Dermis blood vessel endothelial cell (primary cell): ENCODE results near the gene LRRC61. TPM values are rescaled to one million over a fixed set of nuclear protein-coding genes. Genes with fewer than 3 reads are reported as not detected.
A peak's percentile ranks its signal among the peaks of the same experiment; 100 is the strongest.

Experiments used
- DNase-seq: peaks from one replicate; pipeline ENCODE4 v3.0.0; 2010
- total RNA-seq: library from RNA; depleted of rRNA; stranded (reverse); fragments of >200 nt; gene quantifications from 2 replicates; pipeline ENCODE4 v1.2.3, GENCODE V29; 2014

LRRC61 gene
- total RNA-seq, 1 donor from 2014 or later: 5.4 TPM

- DNase-seq: no peak
These were observed 9.9 kb downstream of the LRRC61 start for GRCh38 chr7:150332852-150333635.

- no peak for DNase-seq
These were observed 10.5 kb downstream of the LRRC61 start for GRCh38 chr7:150333659-150334058.

- DNase-seq: no peak
These were observed 11.0 kb downstream of the LRRC61 start for GRCh38 chr7:150334108-150334507.

- no peak for DNase-seq
These were observed 12.1 kb downstream of the LRRC61 start for GRCh38 chr7:150335108-150335773.

- no peak for DNase-seq
These were observed 12.6 kb downstream of the LRRC61 start for GRCh38 chr7:150335774-150336112.

GRCh38 chr7:150336746-150337145 lies 13.6 kb downstream of the LRRC61 start:
- DNase-seq: no peak

- DNase-seq: no peak
These were observed 14.0 kb downstream of the LRRC61 start for GRCh38 chr7:150337179-150337578.

GRCh38 chr7:150337659-150338081 lies 14.5 kb downstream of the LRRC61 start:
- DNase-seq: no peak

- no peak for DNase-seq
These were observed 15.1 kb downstream of the LRRC61 start for GRCh38 chr7:150338166-150338829.

- DNase-seq: no peak
These were observed 16.3 kb downstream of the LRRC61 start for GRCh38 chr7:150339409-150339809.

- DNase-seq: no peak
These were observed 17.0 kb downstream of the LRRC61 start for GRCh38 chr7:150340024-150340749.

- DNase-seq: no peak
These were observed 17.7 kb downstream of the LRRC61 start for GRCh38 chr7:150340875-150341262.

- no peak for DNase-seq
These were observed 18.3 kb downstream of the LRRC61 start, which contains the start of gene RARRES2 for GRCh38 chr7:150341263-150342120. Gene RARRES2, minus strand, starts transcription at chr7:150341629. Its CDS starts 1,020 bp downstream, at chr7:150340609.

GRCh38 chr7:150342121-150342408 lies 18.9 kb downstream of the LRRC61 start:
- no peak for DNase-seq

GRCh38 chr7:150343225-150343624 lies 20.1 kb downstream of the LRRC61 start:
- DNase-seq: no peak

- DNase-seq: no peak
These were observed 21.1 kb downstream of the LRRC61 start for GRCh38 chr7:150344299-150344698.

GRCh38 chr7:150345012-150345411 lies 21.9 kb downstream of the LRRC61 start:
- no peak for DNase-seq

- DNase-seq: no peak
These were observed 23.8 kb downstream of the LRRC61 start for GRCh38 chr7:150346922-150347321.

GRCh38 chr7:150351587-150352194 lies 28.5 kb downstream of the LRRC61 start:
- DNase-seq: no peak

GRCh38 chr7:150355666-150356059 lies 32.5 kb downstream of the LRRC61 start:
- no peak for DNase-seq

GRCh38 chr7:150356265-150356897 lies 33.2 kb downstream of the LRRC61 start:
- peak; percentile 72 for DNase-seq
